HepG2 (cell line): ENCODE data around the gene CNEP1R1. TPM values are rescaled to one million over a fixed set of nuclear protein-coding genes. Genes with fewer than 3 reads are reported as not detected.
A peak's percentile ranks its signal among the peaks of the same experiment; 100 is the strongest.

Source experiments
- CEBPG ChIP-seq: IDR thresholded peaks from 2 replicates; pipeline ENCODE4 v1.6.1; 2016
- EED ChIP-seq: sonication (generic); formaldehyde crosslinking; IDR thresholded peaks from 2 replicates; pipeline ENCODE4 v1.5.0; 2020; ENCODE audit warnings: mild to moderate bottlenecking, missing genetic modification reagents
- HOXA3 ChIP-seq: sonication (generic); formaldehyde crosslinking; IDR thresholded peaks from 2 replicates; pipeline ENCODE4 v1.5.0; 2020; ENCODE audit warnings: missing genetic modification reagents
- KLF16 ChIP-seq, 2 experiments: sonication (generic) in 1 of 2; formaldehyde crosslinking in 1 of 2; IDR thresholded peaks; 2 replicates each; pipeline versions ENCODE4 v1.6.1 to v1.8.0; 2016 to 2023; ENCODE audit warnings: missing genetic modification reagents in 2 of 2, missing compliant biosample characterization in 1 of 2
- KLF9 ChIP-seq: IDR thresholded peaks from 2 replicates; pipeline ENCODE4 v1.6.1; 2016; ENCODE audit warnings: low read depth
- MXD4 ChIP-seq: IDR thresholded peaks from 2 replicates; pipeline ENCODE4 v1.6.1; 2016; ENCODE audit warnings: mild to moderate bottlenecking, missing biosample characterization, missing genetic modification reagents
- NCOA2 ChIP-seq: sonication (generic); formaldehyde crosslinking; IDR thresholded peaks from 2 replicates; pipeline ENCODE4 v1.8.0; 2022; ENCODE audit warnings: inconsistent platforms
- NFE2L2 ChIP-seq: fragments of 150-350 bp; IDR thresholded peaks from 2 replicates; pipeline ENCODE4 v1.6.1; 2014; ENCODE audit warnings: low read length
- SMAD1 ChIP-seq: sonication (generic); formaldehyde crosslinking; IDR thresholded peaks from 2 replicates; pipeline ENCODE4 v1.4.0; 2020; ENCODE audit warnings: missing genetic modification reagents, low read depth, mild to moderate bottlenecking, borderline replicate concordance
- TBX2 ChIP-seq: sonication (generic); formaldehyde crosslinking; IDR thresholded peaks from 2 replicates; pipeline ENCODE4 v1.5.0; 2020; ENCODE audit warnings: missing genetic modification reagents, mild to moderate bottlenecking, borderline replicate concordance
- ZIK1 ChIP-seq: sonication (generic); formaldehyde crosslinking; IDR thresholded peaks from 2 replicates; pipeline ENCODE4 v1.5.0; 2020; ENCODE audit warnings: mild to moderate bottlenecking, low read depth, missing genetic modification reagents, borderline replicate concordance
- ZNF17 ChIP-seq: sonication (generic); formaldehyde crosslinking; IDR thresholded peaks from 2 replicates; pipeline ENCODE4 v1.5.0; 2020; ENCODE audit warnings: mild to moderate bottlenecking, missing genetic modification reagents
- ZNF263 ChIP-seq: sonication (generic); formaldehyde crosslinking; IDR thresholded peaks from 2 replicates; pipeline ENCODE4 v1.4.0; 2020; ENCODE audit warnings: missing genetic modification reagents
- ZNF546 ChIP-seq: sonication (generic); formaldehyde crosslinking; conservative IDR thresholded peaks from 2 replicates; pipeline ENCODE4 v1.8.1; 2023; ENCODE audit warnings: mild to moderate bottlenecking, missing genetic modification reagents
- ZNF564 ChIP-seq: sonication (generic); formaldehyde crosslinking; IDR thresholded peaks from 2 replicates; pipeline ENCODE4 v1.8.1; 2023; ENCODE audit warnings: mild to moderate bottlenecking, missing genetic modification reagents
- ZNF619 ChIP-seq: sonication (generic); formaldehyde crosslinking; IDR thresholded peaks from 2 replicates; pipeline ENCODE4 v1.4.0; 2020; ENCODE audit warnings: mild to moderate bottlenecking, missing genetic modification reagents
- ZNF782 ChIP-seq: sonication (generic); formaldehyde crosslinking; IDR thresholded peaks from 2 replicates; pipeline ENCODE4 v1.4.0; 2020; ENCODE audit warnings: missing genetic modification reagents, mild to moderate bottlenecking, borderline replicate concordance
- polyA plus RNA-seq, 8 experiments: library from polyadenylated mRNA; depleted of rRNA in 3 of 8; stranded (reverse) in 7 of 8; unstranded in 1 of 8; fragments of >200 nt; fragmentation: Illumina TruSeq in 4 of 8; extraction: Trizol in 4 of 8; gene quantifications; 2 replicates each; pipeline versions ENCODE4 v1.2.1 to v1.2.3, GENCODE V29; 2011 to 2016; ENCODE audit warnings: low read depth in 4 of 8, missing spikeins in 1 of 8, mixed read lengths in 1 of 8; ENCODE audit not compliant: insufficient read depth in 1 of 8
- total RNA-seq, 5 experiments: library from RNA; depleted of rRNA; stranded (reverse); fragments of >200 nt; fragmentation: Illumina TruSeq; extraction: Trizol; gene quantifications; 2 replicates each; pipeline ENCODE4 v1.2.3, GENCODE V29; 2016; ENCODE audit warnings: low read depth in 1 of 5
- TF ChIP-seq, protein P1 (sequence below): IDR thresholded peaks from 2 replicates; pipeline ENCODE4 v1.6.1; 2018; ENCODE audit warnings: missing genetic modification reagents
- TF ChIP-seq, protein P2 (sequence below): IDR thresholded peaks from 2 replicates; pipeline ENCODE4 v1.6.1; 2016; ENCODE audit warnings: low read depth, control low read depth
- TF ChIP-seq, protein P3 (sequence below): IDR thresholded peaks from 2 replicates; pipeline ENCODE4 v1.6.1; 2016; ENCODE audit warnings: mild to moderate bottlenecking, missing biosample characterization, missing genetic modification reagents
- TF ChIP-seq, protein P4 (sequence below): sonication (generic); formaldehyde crosslinking; IDR thresholded peaks from 2 replicates; pipeline ENCODE4 v1.4.0; 2020; ENCODE audit warnings: missing genetic modification reagents, mild to moderate bottlenecking, borderline replicate concordance
- TF ChIP-seq, protein P5 (sequence below): sonication (generic); formaldehyde crosslinking; IDR thresholded peaks from 2 replicates; pipeline ENCODE4 v1.9.0; 2021; ENCODE audit warnings: missing genetic modification reagents, mild to moderate bottlenecking, borderline replicate concordance
- TF ChIP-seq, protein P6 (sequence below): sonication (generic); formaldehyde crosslinking; IDR thresholded peaks from 2 replicates; pipeline ENCODE4 v1.4.0; 2020; ENCODE audit warnings: missing genetic modification reagents

CNEP1R1 gene
- total and polyA plus RNA-seq, 2 of the 13 experiments (the other 11 are each of a cell fraction or from before 2014, with no cell fraction given) = 23.6 to 26.8 TPM

DNA sequence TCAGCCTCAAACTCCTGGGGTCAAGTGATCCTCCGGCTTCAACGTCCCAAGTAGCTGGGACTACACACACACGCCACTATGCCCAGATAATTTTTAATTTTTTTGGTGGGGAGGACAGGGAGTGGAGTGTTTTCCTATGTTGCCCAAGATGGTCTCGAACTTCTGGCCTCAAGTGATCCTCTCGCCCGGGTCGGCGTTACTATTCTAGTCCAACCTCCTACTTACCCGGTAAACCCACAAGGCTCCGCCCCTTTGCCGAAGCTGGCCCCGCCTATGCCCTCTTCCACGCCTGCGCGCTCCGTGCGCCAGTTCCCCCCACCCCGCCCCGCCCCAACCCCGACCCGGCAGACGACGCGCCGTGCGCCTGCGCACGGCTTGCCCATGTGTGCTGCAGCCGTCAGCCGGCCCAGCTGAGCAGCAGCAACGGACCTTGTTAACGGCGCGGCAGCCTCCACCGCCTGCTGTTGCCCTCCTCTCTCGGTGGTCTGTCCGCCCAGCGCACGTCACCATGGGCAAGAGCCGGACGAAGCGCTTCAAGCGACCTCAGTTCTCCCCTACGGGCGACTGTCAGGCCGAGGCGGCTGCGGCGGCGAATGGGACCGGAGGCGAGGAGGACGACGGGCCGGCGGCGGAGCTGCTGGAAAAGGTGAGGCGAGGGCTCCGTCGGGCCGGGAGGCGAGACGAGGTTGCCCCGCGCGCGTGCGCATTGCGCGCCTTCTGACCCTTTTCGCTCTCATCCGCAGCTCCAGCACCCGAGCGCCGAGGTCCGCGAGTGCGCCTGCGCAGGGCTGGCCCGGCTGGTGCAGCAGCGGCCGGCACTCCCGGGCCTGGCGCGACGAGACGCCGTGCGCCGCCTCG, 40.8 kb downstream of the CNEP1R1 start, which contains the start of gene HEATR3 (continued):
- TF ChIP-seq KLF9 (CRISPR knock-in tag) = no peak
- peak; percentile 93; the same call in 1 of the 2 replicates for TF ChIP-seq MXD4 (CRISPR knock-in tag)
- TF ChIP-seq CEBPG (CRISPR knock-in tag) = no peak
- 0 out of 2 replicates have a peak, but pooled peaks have one; percentile 42 for TF ChIP-seq ZNF564 (CRISPR knock-in tag)
- peak; percentile 59; the same call in 1 of the 2 replicates for TF ChIP-seq NCOA2
- TF ChIP-seq, protein P1, sequence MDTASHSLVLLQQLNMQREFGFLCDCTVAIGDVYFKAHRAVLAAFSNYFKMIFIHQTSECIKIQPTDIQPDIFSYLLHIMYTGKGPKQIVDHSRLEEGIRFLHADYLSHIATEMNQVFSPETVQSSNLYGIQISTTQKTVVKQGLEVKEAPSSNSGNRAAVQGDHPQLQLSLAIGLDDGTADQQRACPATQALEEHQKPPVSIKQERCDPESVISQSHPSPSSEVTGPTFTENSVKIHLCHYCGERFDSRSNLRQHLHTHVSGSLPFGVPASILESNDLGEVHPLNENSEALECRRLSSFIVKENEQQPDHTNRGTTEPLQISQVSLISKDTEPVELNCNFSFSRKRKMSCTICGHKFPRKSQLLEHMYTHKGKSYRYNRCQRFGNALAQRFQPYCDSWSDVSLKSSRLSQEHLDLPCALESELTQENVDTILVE = peak; percentile 77
- TF ChIP-seq ZNF546 = peak; percentile 95
- no peak for TF ChIP-seq ZNF17 (CRISPR knock-in tag)
- TF ChIP-seq ZIK1 (CRISPR knock-in tag) = no peak; the same call in 1 of the 2 replicates
- TF ChIP-seq, protein P2, sequence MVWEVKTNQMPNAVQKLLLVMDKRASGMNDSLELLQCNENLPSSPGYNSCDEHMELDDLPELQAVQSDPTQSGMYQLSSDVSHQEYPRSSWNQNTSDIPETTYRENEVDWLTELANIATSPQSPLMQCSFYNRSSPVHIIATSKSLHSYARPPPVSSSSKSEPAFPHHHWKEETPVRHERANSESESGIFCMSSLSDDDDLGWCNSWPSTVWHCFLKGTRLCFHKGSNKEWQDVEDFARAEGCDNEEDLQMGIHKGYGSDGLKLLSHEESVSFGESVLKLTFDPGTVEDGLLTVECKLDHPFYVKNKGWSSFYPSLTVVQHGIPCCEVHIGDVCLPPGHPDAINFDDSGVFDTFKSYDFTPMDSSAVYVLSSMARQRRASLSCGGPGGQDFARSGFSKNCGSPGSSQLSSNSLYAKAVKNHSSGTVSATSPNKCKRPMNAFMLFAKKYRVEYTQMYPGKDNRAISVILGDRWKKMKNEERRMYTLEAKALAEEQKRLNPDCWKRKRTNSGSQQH (CRISPR knock-in tag) = no peak
- TF ChIP-seq, protein P3, sequence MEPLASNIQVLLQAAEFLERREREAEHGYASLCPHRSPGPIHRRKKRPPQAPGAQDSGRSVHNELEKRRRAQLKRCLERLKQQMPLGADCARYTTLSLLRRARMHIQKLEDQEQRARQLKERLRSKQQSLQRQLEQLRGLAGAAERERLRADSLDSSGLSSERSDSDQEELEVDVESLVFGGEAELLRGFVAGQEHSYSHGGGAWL (CRISPR knock-in tag) = peak; percentile 95
- peak; percentile 31 for TF ChIP-seq HOXA3 (CRISPR knock-in tag)
- TF ChIP-seq ZNF782 (CRISPR knock-in tag) = no peak; the same call in 1 of the 2 replicates
- peak in 1 of 2 experiments; percentile 66; a peak in 2 of 4 replicates for TF ChIP-seq KLF16 (CRISPR knock-in tag; IDR thresholded peaks at IDR 0.05)
- TF ChIP-seq ZNF619 (CRISPR knock-in tag) = peak; percentile 94
- TF ChIP-seq SMAD1 (CRISPR knock-in tag) = peak; percentile 92
- no peak; the same call in 1 of the 2 replicates for TF ChIP-seq EED (CRISPR knock-in tag)
- TF ChIP-seq, protein P4, sequence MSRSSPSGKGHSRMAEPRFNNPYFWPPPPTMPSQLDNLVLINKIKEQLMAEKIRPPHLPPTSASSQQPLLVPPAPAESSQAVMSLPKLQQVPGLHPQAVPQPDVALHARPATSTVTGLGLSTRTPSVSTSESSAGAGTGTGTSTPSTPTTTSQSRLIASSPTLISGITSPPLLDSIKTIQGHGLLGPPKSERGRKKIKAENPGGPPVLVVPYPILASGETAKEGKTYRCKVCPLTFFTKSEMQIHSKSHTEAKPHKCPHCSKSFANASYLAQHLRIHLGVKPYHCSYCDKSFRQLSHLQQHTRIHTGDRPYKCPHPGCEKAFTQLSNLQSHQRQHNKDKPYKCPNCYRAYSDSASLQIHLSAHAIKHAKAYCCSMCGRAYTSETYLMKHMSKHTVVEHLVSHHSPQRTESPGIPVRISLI (CRISPR knock-in tag) = no peak
- TF ChIP-seq, protein P5, sequence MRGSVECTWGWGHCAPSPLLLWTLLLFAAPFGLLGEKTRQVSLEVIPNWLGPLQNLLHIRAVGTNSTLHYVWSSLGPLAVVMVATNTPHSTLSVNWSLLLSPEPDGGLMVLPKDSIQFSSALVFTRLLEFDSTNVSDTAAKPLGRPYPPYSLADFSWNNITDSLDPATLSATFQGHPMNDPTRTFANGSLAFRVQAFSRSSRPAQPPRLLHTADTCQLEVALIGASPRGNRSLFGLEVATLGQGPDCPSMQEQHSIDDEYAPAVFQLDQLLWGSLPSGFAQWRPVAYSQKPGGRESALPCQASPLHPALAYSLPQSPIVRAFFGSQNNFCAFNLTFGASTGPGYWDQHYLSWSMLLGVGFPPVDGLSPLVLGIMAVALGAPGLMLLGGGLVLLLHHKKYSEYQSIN = no peak
- TF ChIP-seq NFE2L2 = no peak
- TF ChIP-seq TBX2 (CRISPR knock-in tag) = 0 out of 2 replicates have a peak, but pooled peaks have one; percentile 32
- peak; percentile 43 for TF ChIP-seq ZNF263
- TF ChIP-seq, protein P6, sequence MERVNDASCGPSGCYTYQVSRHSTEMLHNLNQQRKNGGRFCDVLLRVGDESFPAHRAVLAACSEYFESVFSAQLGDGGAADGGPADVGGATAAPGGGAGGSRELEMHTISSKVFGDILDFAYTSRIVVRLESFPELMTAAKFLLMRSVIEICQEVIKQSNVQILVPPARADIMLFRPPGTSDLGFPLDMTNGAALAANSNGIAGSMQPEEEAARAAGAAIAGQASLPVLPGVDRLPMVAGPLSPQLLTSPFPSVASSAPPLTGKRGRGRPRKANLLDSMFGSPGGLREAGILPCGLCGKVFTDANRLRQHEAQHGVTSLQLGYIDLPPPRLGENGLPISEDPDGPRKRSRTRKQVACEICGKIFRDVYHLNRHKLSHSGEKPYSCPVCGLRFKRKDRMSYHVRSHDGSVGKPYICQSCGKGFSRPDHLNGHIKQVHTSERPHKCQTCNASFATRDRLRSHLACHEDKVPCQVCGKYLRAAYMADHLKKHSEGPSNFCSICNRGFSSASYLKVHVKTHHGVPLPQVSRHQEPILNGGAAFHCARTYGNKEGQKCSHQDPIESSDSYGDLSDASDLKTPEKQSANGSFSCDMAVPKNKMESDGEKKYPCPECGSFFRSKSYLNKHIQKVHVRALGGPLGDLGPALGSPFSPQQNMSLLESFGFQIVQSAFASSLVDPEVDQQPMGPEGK (CRISPR knock-in tag) = peak; percentile 57
